CD14-positive monocyte (primary cell): ENCODE measurements around the gene TMEM272. TPM values are rescaled to one million over a fixed set of nuclear protein-coding genes. Genes with fewer than 3 reads are reported as not detected.

Source experiments
- DNase-seq, 3 donors: peaks; one replicate each; pipeline ENCODE4 v3.0.0-alpha.2; 2011 to 2022
- H2AFZ ChIP-seq: 2 replicates; pipeline ENCODE4 v1.6.0; 2012; ENCODE audit warnings: mild to moderate bottlenecking, low read depth, low read length, inconsistent platforms; ENCODE audit not compliant: insufficient read depth, poor library complexity, severe bottlenecking
- H3K27ac ChIP-seq, 2 donors: 1 replicate in 1 of 2; 2 replicates in 1 of 2; pipeline ENCODE4 v1.5.1; 2012 to 2013; ENCODE audit warnings: low read length in 2 of 2, control low read depth in 1 of 2, inconsistent platforms in 1 of 2, low read depth in 1 of 2, mild to moderate bottlenecking in 1 of 2
- H3K27me3 ChIP-seq, 2 donors: one replicate each; pipeline versions ENCODE4 v1.6.0 to v1.6.1; 2011 to 2013; ENCODE audit warnings: low read length in 2 of 2; ENCODE audit not compliant: control insufficient read depth in 2 of 2, insufficient read depth in 2 of 2
- H3K36me3 ChIP-seq, 2 donors: replicated peaks in 1 of 2; 1 replicate in 1 of 2; 2 replicates in 1 of 2; pipeline versions ENCODE4 v1.5.1 to v1.6.1; 2012 to 2013; ENCODE audit warnings: low read length in 2 of 2, control low read depth in 1 of 2, inconsistent platforms in 1 of 2, mild to moderate bottlenecking in 1 of 2; ENCODE audit not compliant: insufficient read depth in 2 of 2, control insufficient read depth in 1 of 2
- H3K4me1 ChIP-seq, 2 donors: 1 replicate in 1 of 2; 2 replicates in 1 of 2; pipeline versions ENCODE4 v1.5.1 to v1.6.1; 2012 to 2013; ENCODE audit warnings: low read length in 2 of 2, control low read depth in 1 of 2, inconsistent platforms in 1 of 2, mild to moderate bottlenecking in 1 of 2, moderate library complexity in 1 of 2; ENCODE audit not compliant: insufficient read depth in 2 of 2, control insufficient read depth in 1 of 2
- H3K4me2 ChIP-seq: replicated peaks from 2 replicates; pipeline ENCODE3; 2012; ENCODE audit warnings: low read length, moderate library complexity, mild to moderate bottlenecking; ENCODE audit not compliant: poor library complexity, severe bottlenecking; ENCODE audit errors: extremely low read depth
- H3K4me3 ChIP-seq, 3 experiments: fragments of 200-600 bp in 1 of 3; sonication (generic) in 1 of 3; replicated peaks in 1 of 3; 1 replicate in 2 of 3; 2 replicates in 1 of 3; pipeline ENCODE4 v1.5.1; 2011 to 2013; ENCODE audit warnings: low read length in 3 of 3, mild to moderate bottlenecking in 3 of 3, control low read depth in 2 of 3, low read depth in 2 of 3, inconsistent platforms in 1 of 3, moderate library complexity in 1 of 3
- H3K79me2 ChIP-seq: 2 replicates; pipeline ENCODE4 v1.6.0; 2012; ENCODE audit warnings: mild to moderate bottlenecking, control low read depth, inconsistent platforms, low read length, moderate library complexity; ENCODE audit not compliant: insufficient read depth
- H3K9ac ChIP-seq: 2 replicates; pipeline ENCODE4 v1.6.0; 2017; ENCODE audit warnings: low read length, mild to moderate bottlenecking; ENCODE audit not compliant: insufficient read depth, poor library complexity, severe bottlenecking
- H3K9me3 ChIP-seq, 2 donors: replicated peaks in 1 of 2; 1 replicate in 1 of 2; 2 replicates in 1 of 2; pipeline versions ENCODE4 v1.5.1 to v1.6.1; 2012 to 2013; ENCODE audit warnings: low read length in 2 of 2, control low read depth in 1 of 2; ENCODE audit not compliant: control insufficient read depth in 1 of 2, insufficient read depth in 1 of 2
- H4K20me1 ChIP-seq: 2 replicates; pipeline ENCODE4 v1.6.0; 2012; ENCODE audit warnings: mild to moderate bottlenecking, low read length, control low read depth, moderate library complexity; ENCODE audit not compliant: insufficient read depth
- H3K27ac Mint-ChIP-seq, 7 donors: one replicate each; pipeline ENCODE4 v1.8.0; 2020; ENCODE audit warnings: mild to moderate bottlenecking in 7 of 7, mixed read lengths in 7 of 7, moderate library complexity in 6 of 7, inconsistent platforms in 2 of 7
- H3K27me3 Mint-ChIP-seq, 3 donors: one replicate each; pipeline ENCODE4 v1.8.0; 2021 to 2022; ENCODE audit warnings: low read depth in 3 of 3, mild to moderate bottlenecking in 3 of 3, mixed read lengths in 3 of 3, moderate library complexity in 3 of 3, inconsistent platforms in 1 of 3
- H3K36me3 Mint-ChIP-seq, 2 donors: one replicate each; pipeline ENCODE4 v1.8.0; 2020; ENCODE audit warnings: mixed read lengths in 2 of 2, inconsistent platforms in 1 of 2, mild to moderate bottlenecking in 1 of 2
- H3K4me1 Mint-ChIP-seq: one replicate; pipeline ENCODE4 v1.8.0; 2020; ENCODE audit warnings: mild to moderate bottlenecking, mixed read lengths
- H3K4me3 Mint-ChIP-seq, 2 donors: one replicate each; pipeline ENCODE4 v1.8.0; 2020; ENCODE audit warnings: mild to moderate bottlenecking in 2 of 2, mixed read lengths in 2 of 2, moderate library complexity in 1 of 2
- H3K9me3 Mint-ChIP-seq, 7 donors: one replicate each; pipeline ENCODE4 v1.8.0; 2020 to 2022; ENCODE audit warnings: mixed read lengths in 7 of 7, mild to moderate bottlenecking in 6 of 7, moderate library complexity in 6 of 7, inconsistent platforms in 2 of 7
- CTCF ChIP-seq: fragments of 200-600 bp; IDR thresholded peaks from one replicate; pipeline ENCODE4 v1.8.0; 2022; ENCODE audit warnings: antibody characterized with exemption, mild to moderate bottlenecking
- WGBS: methylation state at CpG from one replicate; pipeline ENCODE4 v1.1.5; 2013; ENCODE audit warnings: missing lambda C conversion rate; ENCODE audit not compliant: insufficient coverage; 5-methylcytosine and 5-hydroxymethylcytosine counted together
- intact Hi-C, 2 donors: fragments of 100-400 bp; cut with micrococcal nuclease; formaldehyde crosslinking; loops; one replicate each; pipeline versions ENCODE4 v1.15.0 to v1.15.1; 2023
- polyA plus RNA-seq, 3 donors: library from polyadenylated mRNA; depleted of rRNA in 1 of 3; unstranded in 2 of 3; stranded (reverse) in 1 of 3; fragments of 300-500 nt in 2 of 3; fragments of >200 nt in 1 of 3; fragmentation: Illumina TruSeq in 2 of 3; gene quantifications; 1 replicate in 2 of 3; 2 replicates in 1 of 3; pipeline ENCODE4 v1.2.3, GENCODE V29; 2012 to 2021

Gene TMEM272
- polyA plus RNA-seq, 3 donors: 0.07 TPM; not detected in 2

DNA sequence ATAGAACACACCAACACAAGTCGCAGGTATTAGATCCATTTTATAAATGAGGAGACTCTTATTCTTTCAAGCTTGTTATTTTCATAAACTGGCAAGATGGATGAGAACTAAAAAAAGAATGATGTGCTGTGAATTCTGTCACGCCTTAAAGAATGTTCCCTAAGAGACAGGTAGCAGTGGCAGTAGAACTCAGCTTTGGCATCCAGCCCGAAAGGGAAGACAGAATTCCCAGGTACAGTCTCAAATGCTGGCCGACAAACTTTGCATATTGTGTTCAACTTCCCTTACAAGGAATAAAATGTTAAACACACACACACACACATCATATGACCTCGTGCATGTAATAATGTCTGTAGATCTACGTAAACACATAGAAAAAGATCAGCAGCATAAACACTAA is 3.2 kb downstream of the TMEM272 start:
- H3K79me2 ChIP-seq: no peaks in the 10 kb centered on the region
- no peak for DNase-seq
- no peak for TF ChIP-seq CTCF
- intact Hi-C loops: loop anchor here in 1 of 2 donors (10.0 kb wide), 1 partner anchor 47 kb away; no protein-coding TSS in a partner anchor
- Mint-ChIP-seq H3K36me3 (no peaks in the 10 kb centered on the region), H3K27ac (no peak overlapping the region), H3K27me3 (peaks cover 1 to 5% (median 5%) of the 10 kb centered on the region in 3 donors), H3K4me3 (no peak overlapping the region), H3K4me1 (peaks cover 17% of the 10 kb centered on the region), H3K9me3 (peaks cover 0 to 1% (median 0%) of the 10 kb centered on the region in 7 donors)
- H3K27ac ChIP-seq: no peak overlapping the region
- no peaks in the 10 kb centered on the region for H3K9me3 ChIP-seq
- peaks cover 0 to 5% of the 10 kb centered on the region in 2 donors for H3K4me1 ChIP-seq
- H3K9ac ChIP-seq: no peak overlapping the region
- no peaks in the 10 kb centered on the region for H3K27me3 ChIP-seq
- H2AFZ ChIP-seq: no peak overlapping the region
- WGBS: 83% methylated on average over 1 of the region's 6 CpGs
- no peaks in the 10 kb centered on the region for H3K36me3 ChIP-seq
- no peak overlapping the region for H3K4me3 ChIP-seq
- no peak overlapping the region for H3K4me2 ChIP-seq
- no peaks in the 10 kb centered on the region for H4K20me1 ChIP-seq

DNA sequence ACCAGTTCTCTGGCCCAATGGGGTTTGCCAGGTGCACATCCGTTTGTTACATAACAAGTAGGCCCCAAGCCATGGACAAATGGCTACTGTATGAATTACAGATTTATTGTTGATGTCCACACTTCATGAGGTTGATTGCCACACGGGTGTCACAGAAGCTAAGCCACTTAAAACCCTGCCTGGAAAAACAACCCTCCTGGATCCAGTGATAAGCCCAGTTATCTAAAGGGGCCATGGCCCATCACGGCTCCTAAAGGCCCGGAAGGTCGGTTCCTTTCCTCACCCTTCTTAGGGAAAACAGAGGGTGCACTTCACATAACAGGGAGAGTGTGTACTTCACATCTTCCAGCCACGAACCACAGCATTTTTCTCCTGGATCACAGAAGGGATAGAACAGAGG is 4.1 kb downstream of the TMEM272 start:
- intact Hi-C loops: loop anchor here in 1 of 2 donors (10.0 kb wide), 1 partner anchor 46 kb away; no protein-coding TSS in a partner anchor
- Histone ChIP-seq H3K9me3 (no peaks in the 10 kb centered on the region), H3K27ac (no peak overlapping the region), H3K4me1 (peaks cover 0 to 5% of the 10 kb centered on the region in 2 donors), H2AFZ (no peak overlapping the region), H3K9ac (no peak overlapping the region), H4K20me1 (no peaks in the 10 kb centered on the region), H3K27me3 (no peaks in the 10 kb centered on the region), H3K79me2 (no peaks in the 10 kb centered on the region), H3K4me2 (no peak overlapping the region), H3K36me3 (no peaks in the 10 kb centered on the region), H3K4me3 (no peak overlapping the region)
- WGBS: 100% methylated on average over 3 of the region's 6 CpGs
- Mint-ChIP-seq H3K4me3 (no peak overlapping the region), H3K36me3 (no peaks in the 10 kb centered on the region), H3K27ac (no peak overlapping the region), H3K4me1 (peaks cover 19% of the 10 kb centered on the region), H3K9me3 (peaks cover 0 to 1% (median 0%) of the 10 kb centered on the region in 7 donors), H3K27me3 (peaks cover 1 to 5% (median 5%) of the 10 kb centered on the region in 3 donors)
- no peak for TF ChIP-seq CTCF
- DNase-seq: no peak
